Medulla oblongata (tissue), 1 donor: ENCODE results near the gene PGLYRP3.

Source experiments
- DNase-seq: peaks from one replicate; pipeline ENCODE4 v3.0.0-alpha.2; 2015; ENCODE audit errors: extremely low spot score

PGLYRP3 gene

DNA sequence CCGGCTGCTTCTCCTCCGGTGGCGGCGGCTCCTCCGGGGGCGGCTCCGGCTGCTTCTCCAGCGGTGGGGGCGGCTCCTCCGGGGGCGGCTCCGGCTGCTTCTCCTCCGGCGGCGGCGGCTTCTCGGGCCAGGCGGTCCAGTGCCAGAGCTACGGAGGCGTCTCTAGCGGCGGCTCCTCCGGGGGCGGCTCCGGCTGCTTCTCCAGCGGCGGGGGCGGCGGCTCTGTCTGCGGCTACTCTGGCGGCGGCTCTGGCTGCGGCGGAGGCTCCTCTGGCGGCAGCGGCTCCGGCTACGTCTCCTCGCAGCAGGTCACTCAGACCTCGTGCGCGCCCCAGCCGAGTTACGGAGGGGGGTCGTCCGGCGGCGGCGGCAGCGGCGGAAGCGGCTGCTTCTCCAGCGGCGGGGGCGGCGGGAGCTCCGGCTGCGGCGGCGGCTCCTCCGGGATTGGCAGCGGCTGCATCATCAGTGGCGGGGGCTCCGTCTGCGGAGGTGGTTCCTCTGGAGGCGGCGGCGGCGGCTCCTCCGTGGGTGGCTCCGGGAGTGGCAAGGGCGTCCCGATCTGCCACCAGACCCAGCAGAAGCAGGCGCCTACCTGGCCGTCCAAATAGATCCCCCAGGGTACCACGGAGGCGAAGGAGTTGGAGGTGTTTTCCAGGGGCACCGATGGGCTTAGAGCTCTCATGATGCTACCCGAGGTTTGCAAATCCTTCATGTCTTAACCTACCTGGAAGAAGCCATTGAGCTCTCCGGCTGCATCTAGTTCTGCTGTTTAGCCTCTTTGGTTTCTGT lies 51.3 kb downstream of the PGLYRP3 start:
- DNase-seq = no peak

DNA sequence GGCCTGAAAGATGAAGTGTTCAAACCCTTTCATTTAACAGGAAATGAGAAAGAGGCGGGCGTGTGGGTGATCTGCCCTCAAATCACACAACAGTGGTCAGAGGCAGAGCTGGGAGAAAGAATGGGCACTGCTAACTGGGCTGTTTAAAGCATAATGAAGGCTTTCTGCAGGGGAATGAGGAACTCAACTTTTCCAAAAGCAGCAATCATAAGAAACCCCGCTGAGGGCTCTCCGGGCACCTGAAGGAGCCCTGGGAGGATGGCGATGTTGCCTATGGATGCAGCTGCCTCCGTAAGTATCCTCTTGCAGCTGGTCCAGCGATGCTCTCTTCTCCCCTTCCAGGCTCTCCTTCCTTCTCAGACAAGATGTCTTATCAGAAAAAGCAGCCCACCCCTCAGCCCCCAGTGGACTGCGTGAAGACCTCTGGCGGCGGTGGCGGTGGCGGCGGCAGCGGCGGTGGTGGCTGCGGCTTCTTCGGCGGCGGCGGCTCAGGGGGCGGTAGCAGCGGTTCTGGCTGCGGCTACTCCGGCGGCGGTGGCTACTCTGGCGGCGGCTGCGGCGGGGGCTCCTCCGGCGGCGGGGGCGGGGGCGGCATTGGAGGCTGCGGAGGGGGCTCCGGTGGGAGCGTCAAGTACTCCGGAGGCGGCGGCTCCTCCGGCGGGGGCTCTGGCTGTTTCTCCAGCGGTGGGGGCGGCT lies 52.0 kb downstream of the PGLYRP3 start:
- peak; percentile 5 for DNase-seq

DNA sequence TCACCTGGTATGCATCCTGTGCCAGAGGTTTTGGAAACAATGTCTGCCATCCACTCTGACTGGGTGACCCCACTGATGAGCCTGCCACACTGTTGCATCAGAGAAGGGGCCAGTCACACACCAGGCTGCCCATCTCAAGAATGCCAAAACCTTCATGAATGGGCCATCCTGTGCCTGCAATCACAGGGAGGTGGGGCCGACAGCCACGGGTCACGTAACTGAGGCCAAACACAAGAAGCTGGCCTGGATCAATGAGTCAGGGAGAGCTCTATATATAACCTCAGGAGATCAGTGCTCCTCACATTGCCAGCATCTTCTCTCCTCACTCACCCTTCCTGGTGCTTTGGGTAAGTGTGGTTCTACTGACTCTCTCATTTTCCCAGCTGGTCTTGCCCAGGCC lies 53.4 kb downstream of the PGLYRP3 start, which contains the start of gene LORICRIN:
Gene LORICRIN, plus strand, starts transcription at position 301 of the 400 bp plus-strand sequence. CDS start 1,263 bp downstream, outside the sequence.
- DNase-seq = no peak

DNA sequence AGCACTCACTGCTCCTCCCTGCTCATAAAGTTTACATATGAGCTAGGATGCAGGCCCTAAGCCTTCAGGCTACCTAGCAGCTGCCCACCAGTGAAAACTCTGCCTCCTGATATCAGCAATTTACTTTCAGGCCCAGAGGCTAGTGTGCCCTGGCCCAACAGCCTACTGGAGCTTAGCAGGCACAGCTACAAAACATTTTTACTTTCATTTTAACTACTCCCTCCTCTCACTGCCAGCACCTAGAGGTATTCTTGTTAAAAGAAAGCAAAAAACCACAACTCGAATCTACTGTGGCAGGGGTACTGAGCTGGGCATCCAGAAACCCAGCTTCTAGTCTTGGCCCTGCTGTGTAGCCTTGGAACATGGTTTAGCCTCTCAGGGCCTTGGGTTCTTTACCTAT lies 59.1 kb downstream of the PGLYRP3 start:
- no peak for DNase-seq

DNA sequence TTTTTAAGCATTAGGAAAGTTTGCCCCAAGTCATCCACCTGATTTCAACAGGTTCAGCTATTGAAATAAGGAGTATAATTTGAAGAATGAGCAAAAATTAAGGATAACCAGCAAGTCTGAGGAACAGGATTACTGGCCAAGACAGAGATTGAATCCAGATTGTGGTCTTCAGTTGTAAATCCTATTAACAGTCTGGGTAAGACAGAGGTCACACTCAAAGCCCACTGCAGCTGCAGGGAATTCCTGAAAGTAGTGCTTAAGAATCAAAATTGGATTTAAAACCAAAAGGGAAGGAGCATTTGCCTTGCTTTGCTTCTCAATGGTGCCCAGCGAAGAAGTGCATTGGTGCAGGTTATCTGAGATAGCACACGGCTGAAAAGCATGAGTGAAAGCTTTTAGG lies 59.7 kb downstream of the PGLYRP3 start:
- no peak for DNase-seq

DNA sequence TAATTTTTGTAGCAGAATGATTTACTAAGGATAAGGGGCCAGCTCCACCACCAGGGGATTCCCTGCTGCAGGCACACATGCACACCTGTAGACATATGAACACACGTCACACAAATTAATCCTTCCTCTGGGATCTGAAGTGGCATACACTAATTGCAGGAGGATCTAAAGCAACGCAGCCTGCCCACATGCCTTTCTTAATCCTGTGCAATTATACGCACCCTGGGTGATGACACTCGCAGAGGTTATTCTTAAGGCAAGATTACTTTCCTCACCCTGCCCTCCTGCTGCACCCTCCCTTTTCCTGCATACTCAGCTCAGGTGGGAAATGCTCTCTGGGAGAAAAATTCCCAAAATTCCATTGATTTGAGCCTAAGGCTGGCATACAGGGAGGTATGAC lies 60.8 kb downstream of the PGLYRP3 start:
- no peak for DNase-seq

DNA sequence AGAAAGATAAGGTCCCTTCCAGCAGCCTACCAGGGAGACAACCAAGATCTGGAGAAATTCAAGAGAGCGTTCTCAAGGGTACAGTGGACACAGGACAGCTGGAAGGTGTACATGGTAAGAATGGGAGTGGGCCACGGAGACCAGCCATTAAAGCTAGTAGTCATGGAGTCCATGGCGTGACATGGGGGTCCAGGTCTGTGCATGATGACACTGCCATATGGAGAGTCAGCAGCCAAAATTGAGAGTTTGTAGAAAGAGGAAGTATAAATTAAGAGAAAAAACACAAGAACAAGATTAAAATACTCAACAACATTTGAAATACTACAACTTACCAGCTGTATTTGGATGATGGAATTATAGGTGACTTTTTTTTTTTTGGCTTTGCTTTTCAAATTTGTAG lies 61.2 kb downstream of the PGLYRP3 start:
- DNase-seq = no peak

DNA sequence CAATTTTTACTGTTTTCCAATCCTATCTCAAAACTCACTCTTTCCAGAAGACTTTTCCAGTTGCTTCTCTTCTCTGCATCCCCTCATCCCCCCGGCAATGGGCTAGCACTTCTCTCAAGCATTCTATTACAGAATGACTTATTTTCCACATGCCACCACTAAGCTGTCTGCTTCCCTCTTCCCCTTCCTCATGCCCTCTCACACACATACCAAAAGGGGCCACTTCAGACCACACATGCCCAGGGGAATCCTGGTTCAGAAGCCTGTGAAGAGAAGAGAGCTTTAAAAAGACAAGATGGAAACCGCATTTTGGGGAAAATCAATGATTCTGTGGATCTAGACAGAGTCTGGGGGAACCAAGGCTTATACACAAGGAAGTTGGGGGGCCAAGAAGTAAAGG lies 61.7 kb downstream of the PGLYRP3 start:
- no peak for DNase-seq

DNA sequence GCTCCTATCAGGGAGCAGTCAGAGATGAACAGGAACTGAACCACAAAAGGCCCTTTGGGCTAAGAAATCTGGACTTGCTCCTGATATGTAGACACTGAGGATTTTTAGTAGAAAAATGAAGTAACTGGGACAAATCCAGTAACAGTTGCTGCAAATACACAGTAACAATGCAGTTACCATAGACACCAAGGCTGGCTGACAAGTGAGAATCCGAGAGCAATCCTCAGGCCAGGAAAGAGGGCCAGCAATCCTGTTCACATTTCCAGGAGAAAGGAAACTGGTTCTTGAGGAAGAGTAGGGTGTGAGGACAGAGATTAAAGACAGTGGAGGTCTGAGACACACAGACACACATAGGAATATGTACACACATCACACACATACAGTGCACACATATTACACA lies 62.6 kb downstream of the PGLYRP3 start:
- DNase-seq = no peak

DNA sequence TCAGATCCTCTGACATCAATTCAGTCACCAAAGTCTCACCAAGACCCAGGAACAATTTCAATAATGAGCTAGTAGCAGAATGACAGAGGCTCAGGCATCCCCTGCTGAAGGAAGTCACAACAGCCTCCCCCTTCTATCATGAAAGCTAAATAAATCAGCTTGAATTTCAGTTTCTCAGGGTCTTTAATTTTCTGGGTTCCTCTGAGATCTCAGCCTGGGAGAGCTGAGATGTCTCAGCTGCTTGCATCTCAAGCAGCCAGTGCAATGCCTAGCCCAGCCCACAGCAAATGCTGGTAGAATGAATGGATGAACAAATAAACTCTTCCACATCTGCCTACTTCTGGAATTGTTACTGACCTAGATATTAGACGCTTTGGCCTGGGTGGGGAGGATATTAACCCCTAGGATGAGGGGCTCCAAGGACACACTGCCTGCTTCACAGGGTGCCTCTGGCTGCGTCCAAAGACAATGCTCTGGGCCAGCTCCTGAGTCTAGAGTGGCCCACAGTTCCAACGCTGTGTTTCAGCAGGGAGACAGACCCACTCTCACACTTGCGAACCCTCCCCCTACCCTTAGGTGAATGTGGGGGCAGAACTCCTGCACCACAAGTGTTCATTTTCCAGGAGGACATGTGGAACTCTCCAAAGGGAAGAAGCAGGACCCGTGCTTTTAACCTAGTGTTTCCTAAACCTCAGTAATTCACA lies 64.4 kb downstream of the PGLYRP3 start:
- no peak for DNase-seq
